ENCODE data around the gene FAM107A.
A peak's percentile ranks its signal among the peaks of the same experiment; 100 is the strongest.

DNA sequence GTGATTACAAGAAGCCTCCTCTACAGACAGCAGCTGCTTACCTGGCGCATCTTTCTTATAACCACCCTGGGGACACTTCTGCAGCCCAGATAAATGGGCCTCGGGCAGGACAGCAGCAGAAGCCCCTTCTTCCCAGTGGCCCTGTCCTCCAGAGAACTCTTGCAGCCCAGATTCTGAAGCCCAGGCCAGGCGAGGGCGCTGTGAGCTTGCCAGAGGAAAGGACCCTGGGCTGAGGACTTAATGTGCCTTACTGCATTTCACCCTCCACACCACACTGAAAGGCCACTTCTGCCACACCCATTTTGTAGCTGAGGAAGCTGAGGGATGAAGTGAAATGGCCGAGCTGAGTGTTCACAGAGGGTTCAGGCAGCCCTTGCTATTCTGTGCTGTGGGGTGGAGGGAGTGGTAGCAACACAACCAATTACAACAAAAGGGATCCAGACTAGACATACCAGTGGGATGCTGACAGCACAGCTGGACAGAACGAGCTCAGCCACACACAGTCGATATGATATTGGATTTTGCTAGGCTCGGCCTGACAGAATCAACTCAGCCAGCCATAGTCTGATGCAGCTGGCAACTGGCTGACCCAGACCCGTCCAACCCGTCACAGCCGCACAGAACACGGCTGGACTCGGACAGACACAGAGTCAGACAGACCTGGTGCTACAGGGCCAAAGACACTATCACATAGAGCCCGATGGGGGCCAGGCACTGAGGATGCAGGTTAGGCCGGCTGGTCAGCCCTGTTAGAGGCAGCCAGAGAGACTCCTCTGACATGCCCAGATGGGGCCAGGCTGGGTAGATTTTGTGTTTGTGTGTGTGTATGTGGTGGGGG is 47.5 kb downstream of the FAM107A start:
- TF ChIP-seq, protein P1, sequence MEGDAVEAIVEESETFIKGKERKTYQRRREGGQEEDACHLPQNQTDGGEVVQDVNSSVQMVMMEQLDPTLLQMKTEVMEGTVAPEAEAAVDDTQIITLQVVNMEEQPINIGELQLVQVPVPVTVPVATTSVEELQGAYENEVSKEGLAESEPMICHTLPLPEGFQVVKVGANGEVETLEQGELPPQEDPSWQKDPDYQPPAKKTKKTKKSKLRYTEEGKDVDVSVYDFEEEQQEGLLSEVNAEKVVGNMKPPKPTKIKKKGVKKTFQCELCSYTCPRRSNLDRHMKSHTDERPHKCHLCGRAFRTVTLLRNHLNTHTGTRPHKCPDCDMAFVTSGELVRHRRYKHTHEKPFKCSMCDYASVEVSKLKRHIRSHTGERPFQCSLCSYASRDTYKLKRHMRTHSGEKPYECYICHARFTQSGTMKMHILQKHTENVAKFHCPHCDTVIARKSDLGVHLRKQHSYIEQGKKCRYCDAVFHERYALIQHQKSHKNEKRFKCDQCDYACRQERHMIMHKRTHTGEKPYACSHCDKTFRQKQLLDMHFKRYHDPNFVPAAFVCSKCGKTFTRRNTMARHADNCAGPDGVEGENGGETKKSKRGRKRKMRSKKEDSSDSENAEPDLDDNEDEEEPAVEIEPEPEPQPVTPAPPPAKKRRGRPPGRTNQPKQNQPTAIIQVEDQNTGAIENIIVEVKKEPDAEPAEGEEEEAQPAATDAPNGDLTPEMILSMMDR (IDR thresholded peaks at IDR 0.05; ENCODE audit: low read depth, low read length) = peak; percentile 42
- TF ChIP-seq EZH2phosphoT487 (IDR thresholded peaks at IDR 0.05; ENCODE audit: low read depth) = no peak

Data from OCI-LY3 (cell line).